LNCaP clone FGC (cell line): Measurements from ENCODE around the gene OPTC.

Source experiments
- DNase-seq: peaks from one replicate; pipeline ENCODE4 v3.0.0-alpha.2; 2011; ENCODE audit warnings: low read depth
- H3K4me3 ChIP-seq: 2 replicates; pipeline ENCODE4 v1.5.1; 2011; ENCODE audit warnings: mild to moderate bottlenecking, low read depth, low read length, control low read depth
- TF ChIP-seq, protein P1 (sequence below): IDR thresholded peaks from 2 replicates; pipeline ENCODE4 v1.5.1; 2012; ENCODE audit warnings: mild to moderate bottlenecking; ENCODE audit not compliant: control insufficient read depth, insufficient read depth; ENCODE audit errors: extremely low read depth

OPTC gene

GRCh38 chr1:203539831-203540546 is 46.0 kb downstream of the OPTC start:
- TF ChIP-seq, protein P1, sequence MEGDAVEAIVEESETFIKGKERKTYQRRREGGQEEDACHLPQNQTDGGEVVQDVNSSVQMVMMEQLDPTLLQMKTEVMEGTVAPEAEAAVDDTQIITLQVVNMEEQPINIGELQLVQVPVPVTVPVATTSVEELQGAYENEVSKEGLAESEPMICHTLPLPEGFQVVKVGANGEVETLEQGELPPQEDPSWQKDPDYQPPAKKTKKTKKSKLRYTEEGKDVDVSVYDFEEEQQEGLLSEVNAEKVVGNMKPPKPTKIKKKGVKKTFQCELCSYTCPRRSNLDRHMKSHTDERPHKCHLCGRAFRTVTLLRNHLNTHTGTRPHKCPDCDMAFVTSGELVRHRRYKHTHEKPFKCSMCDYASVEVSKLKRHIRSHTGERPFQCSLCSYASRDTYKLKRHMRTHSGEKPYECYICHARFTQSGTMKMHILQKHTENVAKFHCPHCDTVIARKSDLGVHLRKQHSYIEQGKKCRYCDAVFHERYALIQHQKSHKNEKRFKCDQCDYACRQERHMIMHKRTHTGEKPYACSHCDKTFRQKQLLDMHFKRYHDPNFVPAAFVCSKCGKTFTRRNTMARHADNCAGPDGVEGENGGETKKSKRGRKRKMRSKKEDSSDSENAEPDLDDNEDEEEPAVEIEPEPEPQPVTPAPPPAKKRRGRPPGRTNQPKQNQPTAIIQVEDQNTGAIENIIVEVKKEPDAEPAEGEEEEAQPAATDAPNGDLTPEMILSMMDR = no peak
- no peak overlapping the region for H3K4me3 ChIP-seq
- DNase-seq = no peak

- DNase-seq = no peak
- TF ChIP-seq, protein P1 = no peak
- H3K4me3 ChIP-seq = no peak overlapping the region
These were observed 50.5 kb downstream of the OPTC start for GRCh38 chr1:203544485-203544884.

DNA sequence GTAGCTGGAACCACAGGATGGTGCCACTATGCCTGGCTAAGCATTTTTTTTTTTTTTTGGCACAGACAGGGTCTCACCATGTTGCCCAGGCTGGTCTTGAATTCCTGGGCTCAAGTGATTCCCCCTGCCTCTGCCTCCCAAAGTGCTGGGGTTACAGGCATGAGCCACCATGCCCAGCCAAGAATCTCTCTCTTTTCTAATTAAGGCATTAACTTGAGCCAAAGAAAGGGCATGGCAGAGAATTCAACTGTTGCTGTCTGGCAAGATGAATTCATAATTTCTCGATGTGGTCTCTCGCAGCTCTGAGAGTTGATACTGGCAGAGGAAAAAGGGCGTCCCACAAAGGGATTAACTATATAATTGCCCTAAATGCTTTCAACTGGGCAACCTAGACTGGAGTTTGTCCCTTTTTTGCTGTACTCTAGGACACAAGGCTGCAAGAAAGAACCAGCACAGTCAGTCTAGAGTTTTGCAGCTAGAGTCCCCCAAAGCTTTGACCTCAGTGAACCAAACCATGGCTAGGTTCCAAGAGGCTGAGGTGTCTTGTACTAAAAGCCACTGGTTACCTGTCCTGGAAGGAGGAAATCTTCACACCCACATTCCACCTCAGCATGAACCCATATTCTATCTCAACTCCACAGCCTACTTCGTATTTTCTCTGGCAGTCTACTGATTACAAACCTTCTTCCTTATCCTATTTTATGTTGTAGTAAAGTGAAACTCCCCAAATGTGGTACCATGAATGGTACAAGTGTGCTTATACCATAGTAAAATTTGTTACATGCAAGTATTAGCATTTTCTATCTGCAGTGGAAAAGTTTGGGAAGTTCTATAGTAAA is 51.2 kb downstream of the OPTC start:
- DNase-seq = no peak
- TF ChIP-seq, protein P1 = no peak
- no peak overlapping the region for H3K4me3 ChIP-seq

DNA sequence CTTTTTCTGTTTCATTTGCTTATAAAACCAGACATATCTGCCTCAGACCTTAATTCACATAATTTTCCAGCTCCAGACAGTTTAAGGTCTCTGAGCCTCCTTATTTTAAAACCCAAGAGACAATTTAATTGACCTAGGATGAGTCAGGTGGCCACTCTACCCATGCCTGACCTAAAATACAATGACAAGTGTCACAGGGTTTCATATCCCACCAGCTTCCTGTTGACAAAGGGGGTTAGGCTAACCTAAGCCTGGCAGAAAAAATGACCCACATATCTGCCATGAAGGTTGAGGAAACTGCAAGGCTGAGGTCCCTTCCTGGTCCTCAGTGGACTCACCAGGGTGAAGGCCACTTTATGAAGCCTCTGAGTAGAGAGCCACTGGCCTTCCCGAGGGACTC is 52.3 kb downstream of the OPTC start:
- no peak overlapping the region for H3K4me3 ChIP-seq
- DNase-seq = no peak
- TF ChIP-seq, protein P1 = no peak

- TF ChIP-seq, protein P1 = no peak
- H3K4me3 ChIP-seq = no peak overlapping the region
- no peak for DNase-seq
These were observed 53.2 kb downstream of the OPTC start for GRCh38 chr1:203547147-203547546.

GRCh38 chr1:203547771-203548421 is 53.9 kb downstream of the OPTC start:
- no peak overlapping the region for H3K4me3 ChIP-seq
- DNase-seq = no peak
- TF ChIP-seq, protein P1 = no peak
